ENCODE measurements around the gene SCAPER.

The SCAPER gene

GRCh38 chr15:76337696-76338485 is 567.2 kb downstream of the SCAPER start:
- DNase-seq: peak in 2 of 4 experiments; percentile 11 to 50

GRCh38 chr15:76337059-76337695 is 568.0 kb downstream of the SCAPER start:
- DNase-seq: peak; percentile 13 to 39 (median 32)

GRCh38 chr15:76336254-76337058 is 568.7 kb downstream of the SCAPER start, which contains the start of gene ISL2:
Gene ISL2 (plus strand): TSS chr15:76336773. CDS start chr15:76336884, 111 bp downstream.
- peak; percentile 84 to 92 (median 87) for DNase-seq

- DNase-seq: peak; percentile 24 to 59 (median 49)
These were observed 569.6 kb downstream of the SCAPER start for GRCh38 chr15:76335307-76336253.

GRCh38 chr15:76334438-76335306 is 570.5 kb downstream of the SCAPER start:
- no peak for DNase-seq

GRCh38 chr15:76333720-76334437 is 571.3 kb downstream of the SCAPER start:
- peak in 2 of 4 experiments; percentile 31 to 38 for DNase-seq

- DNase-seq: no peak
These were observed 571.8 kb downstream of the SCAPER start for GRCh38 chr15:76333309-76333708.

GRCh38 chr15:76332796-76333195 is 572.3 kb downstream of the SCAPER start:
- DNase-seq: no peak

GRCh38 chr15:76330080-76330680 is 575.0 kb downstream of the SCAPER start:
- DNase-seq: peak; percentile 52 to 73 (median 68)

- DNase-seq: no peak
These were observed 576.2 kb downstream of the SCAPER start for GRCh38 chr15:76328958-76329357.

- no peak for DNase-seq
These were observed 576.9 kb downstream of the SCAPER start for GRCh38 chr15:76328106-76328696.

- DNase-seq: no peak
These were observed 577.7 kb downstream of the SCAPER start for GRCh38 chr15:76327191-76328105.

- DNase-seq: no peak
These were observed 579.4 kb downstream of the SCAPER start for GRCh38 chr15:76325704-76326103.

GRCh38 chr15:76324066-76324465 is 581.1 kb downstream of the SCAPER start:
- DNase-seq: no peak

GRCh38 chr15:76321602-76322001 is 583.5 kb downstream of the SCAPER start:
- DNase-seq: no peak

GRCh38 chr15:76321171-76321570 is 584.0 kb downstream of the SCAPER start:
- no peak for DNase-seq

- DNase-seq: no peak
These were observed 585.1 kb downstream of the SCAPER start for GRCh38 chr15:76320012-76320411.

GRCh38 chr15:76313731-76314130 is 591.4 kb downstream of the SCAPER start:
- DNase-seq: no peak
